Transverse colon (tissue), 4 donors: ENCODE measurements around the gene KYNU.

Experiments
- CTCF ChIP-seq, 5 experiments: fragments of 200-600 bp in 3 of 5; fragments of 450-650 bp in 2 of 5; sonication (generic) in 3 of 5; IDR thresholded peaks; 1 replicate in 2 of 5; 2 replicates in 3 of 5; pipeline ENCODE4 v1.5.1; 2016 to 2017; ENCODE audit warnings: antibody characterized with exemption in 5 of 5, inconsistent platforms in 3 of 5, mild to moderate bottlenecking in 2 of 5, moderate library complexity in 1 of 5
- POLR2A ChIP-seq: fragments of 450-650 bp; IDR thresholded peaks from one replicate; pipeline ENCODE4 v1.6.1; 2016; ENCODE audit warnings: antibody characterized with exemption, mild to moderate bottlenecking, moderate library complexity
- POLR2AphosphoS5 ChIP-seq, 3 donors: sonication (generic); formaldehyde crosslinking; IDR thresholded peaks; one replicate each; pipeline ENCODE4 v1.6.1; 2016; ENCODE audit warnings: antibody characterized with exemption in 3 of 3

GRCh38 chr2:143075711-143076110, 198.2 kb downstream of the KYNU start:
- TF ChIP-seq POLR2AphosphoS5 (IDR thresholded peaks at IDR 0.05) (no peak), CTCF (IDR thresholded peaks at IDR 0.05) (no peak), POLR2A (no peak)
